Tibial nerve (tissue), 4 donors: ENCODE results near the gene NCAM1.

Source experiments
- EP300 ChIP-seq, 2 donors: sonication (generic); formaldehyde crosslinking; IDR thresholded peaks; one replicate each; pipeline ENCODE4 v1.6.1; 2017; ENCODE audit warnings: antibody characterized with exemption in 2 of 2, mild to moderate bottlenecking in 1 of 2
- POLR2A ChIP-seq, 2 donors: fragments of 450-650 bp; IDR thresholded peaks; one replicate each; pipeline ENCODE4 v1.6.1; 2017; ENCODE audit warnings: antibody characterized with exemption in 2 of 2, mild to moderate bottlenecking in 2 of 2, moderate library complexity in 2 of 2
- TF ChIP-seq, protein P1 (sequence below), 5 experiments: fragments of 200-600 bp in 3 of 5; fragments of 450-650 bp in 2 of 5; sonication (generic) in 3 of 5; IDR thresholded peaks; one replicate each; pipeline ENCODE4 v1.5.1; 2016 to 2019; ENCODE audit warnings: antibody characterized with exemption in 5 of 5, mild to moderate bottlenecking in 3 of 5, moderate library complexity in 2 of 5

DNA sequence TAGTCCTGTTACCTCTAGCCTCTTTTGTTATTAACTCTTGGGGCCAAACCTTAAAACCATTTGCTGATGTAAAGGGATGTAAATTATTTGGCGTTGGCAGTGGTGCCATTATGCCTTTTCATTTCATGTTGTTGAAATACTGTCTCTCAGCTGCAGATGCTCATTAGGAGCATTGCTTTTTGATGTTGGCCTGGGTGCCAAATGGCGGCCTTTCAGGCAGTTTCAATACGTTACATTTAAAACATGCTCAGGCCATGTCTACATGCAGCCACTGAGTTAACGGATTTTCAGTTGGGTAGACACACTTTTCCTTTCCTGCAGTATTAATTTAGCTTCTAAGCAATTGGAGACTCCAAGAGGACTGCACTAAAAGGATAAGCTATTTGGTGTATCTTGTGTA is 5.3 kb downstream of the NCAM1 start:
- TF ChIP-seq, protein P1, sequence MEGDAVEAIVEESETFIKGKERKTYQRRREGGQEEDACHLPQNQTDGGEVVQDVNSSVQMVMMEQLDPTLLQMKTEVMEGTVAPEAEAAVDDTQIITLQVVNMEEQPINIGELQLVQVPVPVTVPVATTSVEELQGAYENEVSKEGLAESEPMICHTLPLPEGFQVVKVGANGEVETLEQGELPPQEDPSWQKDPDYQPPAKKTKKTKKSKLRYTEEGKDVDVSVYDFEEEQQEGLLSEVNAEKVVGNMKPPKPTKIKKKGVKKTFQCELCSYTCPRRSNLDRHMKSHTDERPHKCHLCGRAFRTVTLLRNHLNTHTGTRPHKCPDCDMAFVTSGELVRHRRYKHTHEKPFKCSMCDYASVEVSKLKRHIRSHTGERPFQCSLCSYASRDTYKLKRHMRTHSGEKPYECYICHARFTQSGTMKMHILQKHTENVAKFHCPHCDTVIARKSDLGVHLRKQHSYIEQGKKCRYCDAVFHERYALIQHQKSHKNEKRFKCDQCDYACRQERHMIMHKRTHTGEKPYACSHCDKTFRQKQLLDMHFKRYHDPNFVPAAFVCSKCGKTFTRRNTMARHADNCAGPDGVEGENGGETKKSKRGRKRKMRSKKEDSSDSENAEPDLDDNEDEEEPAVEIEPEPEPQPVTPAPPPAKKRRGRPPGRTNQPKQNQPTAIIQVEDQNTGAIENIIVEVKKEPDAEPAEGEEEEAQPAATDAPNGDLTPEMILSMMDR (IDR thresholded peaks at IDR 0.05): no peak
- no peak for TF ChIP-seq POLR2A (IDR thresholded peaks at IDR 0.05)
- no peak for TF ChIP-seq EP300 (IDR thresholded peaks at IDR 0.05)
